Activated T-cell treated with anti-CD3 and anti-CD28 coated beads, Interleukin-2, amount 50 U/mL, for 1 hour (primary cell): ENCODE results near the gene SERPINA5.
"Not testable (repeated sequence)": the region's sequence is repeated elsewhere in the genome, so short reads cannot be mapped to it uniquely, and the experiment has no call there.

Source experiments
- DNase-seq: peaks from one replicate; pipeline ENCODE4 v3.0.0-alpha.2; 2020

The SERPINA5 gene

DNA sequence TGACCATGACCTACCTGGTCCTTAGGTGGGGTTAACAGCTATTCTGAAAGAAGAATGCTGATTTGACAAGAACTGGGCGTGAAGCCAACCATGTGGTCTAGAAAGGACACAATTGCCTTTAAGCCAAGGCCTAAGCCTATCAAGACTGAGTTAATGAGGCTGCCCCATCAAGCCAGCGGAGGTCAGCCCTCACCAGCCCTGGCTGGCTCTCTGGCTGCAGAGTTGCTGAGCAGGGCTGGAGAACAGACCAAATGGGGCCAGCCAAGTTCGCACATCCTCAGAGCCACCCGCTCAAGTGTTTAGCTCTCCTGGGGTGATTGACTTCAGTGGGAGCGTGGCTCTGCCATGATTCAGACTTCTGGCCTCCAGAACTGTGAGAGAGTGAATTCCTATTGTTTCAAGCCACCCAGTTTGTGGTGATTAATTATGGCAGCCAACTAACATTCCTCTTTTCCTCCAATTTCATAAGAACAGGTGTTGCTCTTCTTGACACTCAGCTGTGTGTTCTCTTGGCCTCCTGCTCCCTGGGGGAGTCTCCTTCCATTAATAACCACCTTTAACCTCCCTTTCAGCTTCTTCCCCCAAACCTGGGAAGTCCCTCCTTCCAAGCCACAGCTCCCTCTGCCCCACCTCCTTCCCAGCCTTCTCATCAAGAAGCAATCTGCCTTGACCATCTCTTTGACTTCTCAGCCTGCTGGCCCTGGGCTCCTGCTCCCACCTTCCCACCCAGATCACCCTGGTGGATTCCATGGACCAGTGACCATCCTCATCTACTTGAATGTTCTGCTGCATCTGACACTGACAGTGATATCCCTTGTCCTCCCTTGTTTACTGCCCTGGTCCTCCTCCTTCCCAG is 5.3 kb upstream of the SERPINA5 start:
- no peak for DNase-seq

DNA sequence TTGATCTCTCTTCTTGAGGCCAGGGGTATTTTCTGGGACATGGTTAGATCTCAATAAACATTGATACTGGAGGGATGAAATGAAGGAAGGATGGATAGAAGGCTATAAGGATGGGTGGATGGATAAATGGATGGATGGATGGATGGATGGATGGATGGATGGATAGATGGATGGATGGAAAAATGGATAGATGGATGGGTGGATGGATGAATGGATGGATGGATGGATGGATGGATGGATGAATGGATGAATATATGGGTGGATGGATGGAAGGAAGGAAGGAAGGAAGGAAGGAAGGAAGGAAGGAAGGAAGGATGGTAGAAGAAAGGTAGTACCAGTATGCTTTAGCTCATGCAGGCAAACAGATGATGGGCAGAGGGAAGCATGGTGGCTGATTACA is 3.8 kb upstream of the SERPINA5 start:
- not testable (repeated sequence) for DNase-seq

DNA sequence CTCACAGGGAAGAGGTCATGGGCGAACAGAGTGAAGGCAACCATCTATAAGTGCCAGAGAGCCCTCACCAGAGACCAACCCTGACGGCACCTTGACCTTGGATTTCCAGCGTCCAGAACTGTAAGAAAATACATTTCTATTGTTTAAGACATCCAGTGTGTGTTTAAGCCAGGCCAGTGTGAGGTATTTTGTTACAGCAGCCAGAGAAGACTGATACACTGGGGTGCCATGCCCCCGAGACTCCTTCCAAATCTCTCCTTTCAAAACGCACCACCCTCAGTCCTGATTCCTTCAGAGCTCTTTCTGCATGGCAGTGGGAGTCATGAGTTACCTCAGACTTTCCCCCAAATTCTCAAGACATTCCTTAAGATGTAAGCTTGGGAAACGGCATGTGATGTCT is 2.5 kb upstream of the SERPINA5 start:
- DNase-seq: no peak

DNA sequence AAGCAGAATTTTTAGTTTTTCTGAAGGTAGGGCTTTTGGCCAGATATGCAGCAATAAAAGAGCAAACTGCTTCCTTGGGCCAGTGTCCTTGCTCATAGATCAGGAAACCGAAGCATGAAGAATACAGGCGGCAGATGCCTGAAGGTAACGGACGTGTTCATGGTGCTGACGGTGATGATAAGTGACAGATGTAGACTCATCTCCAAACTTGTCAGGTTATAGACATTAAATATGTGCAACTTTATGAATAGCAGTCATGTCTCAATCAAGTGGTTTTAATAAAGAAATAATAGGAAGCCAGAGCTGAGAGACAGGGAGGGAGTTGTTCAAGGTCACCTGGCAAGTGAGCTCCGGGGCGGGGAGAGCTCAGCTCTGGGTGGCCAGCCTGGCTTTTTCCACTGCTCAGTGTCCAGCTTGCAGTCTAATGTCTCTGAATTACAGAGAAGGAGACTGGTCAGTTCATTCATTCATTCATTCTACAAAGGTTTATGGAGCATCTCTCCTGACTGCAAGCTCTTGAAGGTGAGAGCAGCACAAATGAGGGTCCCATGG is 1.0 kb downstream of the SERPINA5 start:
- DNase-seq: no peak

DNA sequence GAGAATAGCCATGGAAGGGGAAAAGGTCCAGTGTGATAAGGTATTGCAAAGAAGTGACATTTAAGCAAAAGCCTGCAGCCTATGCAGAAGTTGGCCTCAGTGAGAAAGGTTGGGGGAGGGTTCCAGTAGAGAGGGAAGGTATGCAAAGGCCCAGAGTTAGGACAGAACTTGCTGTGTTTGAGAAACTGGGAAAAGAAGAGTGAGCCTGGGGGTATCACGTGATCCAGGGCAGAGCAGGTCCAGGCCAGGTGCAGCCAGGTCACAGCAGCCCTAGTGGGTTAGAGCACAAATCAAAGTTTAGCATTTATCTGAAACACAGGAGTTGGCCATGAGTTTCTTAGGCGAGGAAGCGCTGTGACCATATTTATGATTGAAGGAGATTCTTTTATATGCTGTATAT is 1.6 kb downstream of the SERPINA5 start:
- DNase-seq: no peak

DNA sequence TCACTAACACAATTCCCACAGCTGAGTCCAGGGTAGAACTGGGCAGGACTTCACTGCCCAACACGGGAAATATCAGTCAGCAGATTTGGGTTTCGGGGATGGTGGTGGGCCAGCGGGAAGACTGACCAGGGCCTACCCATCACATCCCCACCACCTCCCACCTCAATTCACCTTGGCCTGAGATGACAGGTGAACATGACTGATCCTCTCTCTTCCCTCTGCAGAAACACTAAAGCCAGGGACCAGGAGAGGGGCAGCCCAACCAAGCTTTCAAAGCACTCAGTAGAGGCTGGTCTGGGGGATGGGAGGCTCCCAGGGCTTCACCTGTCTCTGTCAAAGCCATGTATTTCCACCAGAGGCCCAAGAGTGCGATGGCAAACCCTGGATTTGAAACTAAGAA is 2.3 kb downstream of the SERPINA5 start:
- DNase-seq: no peak

DNA sequence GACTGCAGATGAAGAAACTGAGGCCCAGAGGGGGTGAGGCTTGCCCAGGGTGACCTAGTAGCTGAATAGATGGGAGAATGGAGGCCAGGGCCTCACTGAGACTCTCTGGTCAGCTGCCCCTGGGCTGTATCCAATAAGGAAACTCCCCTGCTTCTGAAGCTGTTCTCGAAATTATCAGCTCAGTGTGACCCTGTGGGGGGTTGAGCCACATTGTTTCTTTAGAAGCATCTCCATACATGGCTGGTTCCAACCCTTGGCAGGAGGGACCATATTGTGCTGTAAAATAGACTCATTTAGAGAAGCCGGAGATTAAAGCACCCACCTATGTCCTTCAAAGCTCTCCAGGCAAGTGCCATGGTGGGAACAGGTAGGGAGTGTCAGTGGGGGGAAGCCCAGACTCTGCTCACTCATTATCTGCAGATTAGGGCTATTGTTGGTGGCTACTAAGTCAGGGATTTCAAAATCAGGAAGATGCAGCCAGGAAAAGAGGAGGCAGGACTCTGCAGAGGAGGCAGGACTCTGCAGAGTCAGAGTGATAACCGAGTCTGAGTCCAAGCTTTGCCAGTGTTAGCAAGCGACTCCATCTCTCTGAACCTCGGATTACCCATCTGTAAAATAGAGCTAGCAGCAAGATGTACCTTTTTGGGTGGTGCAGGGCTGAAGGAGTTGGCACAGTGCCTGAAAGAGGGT is 3.5 kb downstream of the SERPINA5 start:
- DNase-seq: no peak

DNA sequence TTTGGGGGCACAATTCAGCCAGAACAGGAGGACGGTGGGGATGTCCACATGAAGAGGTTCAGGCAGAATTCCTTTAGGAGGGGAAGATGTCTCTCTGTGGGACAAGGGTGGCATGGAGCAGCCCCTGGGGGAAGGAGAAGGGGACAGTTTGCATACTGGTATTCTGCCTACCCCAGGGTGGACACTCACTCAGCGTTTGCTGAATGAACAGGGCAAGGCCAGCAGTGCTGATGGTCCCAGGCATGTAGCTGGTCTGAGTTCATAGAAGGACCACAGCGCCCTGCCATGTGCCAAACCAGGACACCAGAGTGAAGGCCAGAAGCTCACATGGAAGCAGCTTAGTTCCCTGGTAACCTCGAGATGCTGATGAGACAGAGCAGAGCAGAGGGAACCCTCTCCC is 5.4 kb downstream of the SERPINA5 start:
- no peak for DNase-seq

DNA sequence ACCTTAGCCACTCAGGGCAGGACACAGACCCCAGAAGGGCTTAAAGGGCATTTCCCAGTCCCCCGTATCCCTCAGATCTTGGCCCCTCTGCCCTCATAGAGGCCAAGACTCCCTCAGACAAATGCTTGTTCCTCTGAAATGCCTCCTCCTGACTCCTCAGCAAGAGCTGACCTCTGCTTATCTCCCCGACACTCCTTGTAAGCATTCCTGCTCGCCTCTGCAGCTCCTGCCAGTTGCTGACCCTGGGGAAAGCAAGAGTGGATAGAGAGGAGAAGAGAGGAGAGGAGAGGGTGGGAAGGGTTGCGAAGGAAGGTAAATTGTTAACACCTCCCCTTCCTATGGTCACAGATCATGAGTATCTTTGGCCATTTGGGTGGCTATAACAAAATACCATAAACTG is 7.1 kb downstream of the SERPINA5 start:
- no peak for DNase-seq

DNA sequence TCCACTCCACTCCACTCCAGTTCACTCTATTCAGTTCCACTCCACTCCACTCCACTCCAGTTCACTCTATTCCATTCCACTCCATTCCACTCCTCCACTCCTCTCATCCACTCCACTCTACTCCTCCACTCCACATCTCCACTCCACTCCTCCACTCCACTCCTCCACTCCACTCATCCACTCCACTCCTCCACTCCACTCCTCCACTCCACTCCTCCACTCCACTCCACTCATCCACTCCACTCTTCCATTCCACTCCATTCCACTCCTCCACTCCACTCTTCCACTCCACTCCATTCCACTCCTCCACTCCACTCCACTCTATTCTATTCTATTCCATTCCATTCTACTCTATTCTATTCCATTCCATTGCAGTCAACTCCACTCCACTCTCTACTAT is 9.8 kb downstream of the SERPINA5 start:
- no peak for DNase-seq

DNA sequence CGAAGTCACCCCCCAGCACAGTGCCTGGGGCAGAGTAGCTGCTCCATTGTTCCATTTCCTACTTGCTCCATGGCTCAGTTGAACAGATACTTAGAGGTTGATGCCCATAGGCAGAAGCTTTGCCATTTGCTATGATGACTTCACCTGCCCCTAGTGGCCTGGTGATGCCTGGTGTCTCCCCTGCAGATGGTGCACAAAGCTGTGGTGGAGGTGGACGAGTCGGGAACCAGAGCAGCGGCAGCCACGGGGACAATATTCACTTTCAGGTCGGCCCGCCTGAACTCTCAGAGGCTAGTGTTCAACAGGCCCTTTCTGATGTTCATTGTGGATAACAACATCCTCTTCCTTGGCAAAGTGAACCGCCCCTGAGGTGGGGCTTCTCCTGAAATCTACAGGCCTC is 10.6 kb downstream of the SERPINA5 start:
- no peak for DNase-seq

DNA sequence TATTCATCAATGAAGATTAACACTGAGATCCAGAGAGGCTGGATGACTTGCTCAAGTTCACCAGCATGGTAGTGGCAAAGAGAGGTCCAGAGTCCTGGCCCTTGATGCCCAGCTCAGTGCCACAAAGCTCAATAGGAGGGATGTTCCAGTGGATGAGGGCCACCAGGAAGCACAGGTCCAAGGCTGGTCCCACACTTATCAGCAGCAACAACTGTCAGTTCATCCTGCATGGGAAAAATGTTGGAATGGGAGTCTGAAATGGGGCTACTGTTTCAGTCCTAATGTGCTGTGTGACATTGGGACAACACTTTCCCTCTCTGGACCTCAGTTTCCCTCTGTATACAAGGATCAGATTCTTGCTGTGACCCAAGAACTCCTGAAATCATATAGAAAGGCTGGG is 11.2 kb downstream of the SERPINA5 start:
- DNase-seq: no peak

DNA sequence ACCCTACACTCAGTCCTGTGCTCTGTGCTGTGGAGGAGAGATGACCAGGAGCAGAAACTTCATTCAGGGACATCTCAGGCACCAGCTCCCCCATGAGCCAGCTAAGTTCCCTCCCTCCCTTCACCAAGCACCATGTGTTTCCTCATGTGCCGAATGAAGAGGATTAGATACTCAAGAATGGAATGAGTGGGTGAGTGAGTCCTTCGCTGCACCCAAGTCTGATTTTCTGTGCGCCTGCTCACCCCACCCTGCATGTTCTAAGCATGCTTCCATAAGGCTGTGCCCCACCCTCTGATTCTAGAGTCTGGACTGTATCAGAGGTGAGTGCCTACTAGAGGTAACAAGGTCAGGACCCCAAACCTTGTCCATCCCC is 12.1 kb downstream of the SERPINA5 start:
- DNase-seq: no peak

DNA sequence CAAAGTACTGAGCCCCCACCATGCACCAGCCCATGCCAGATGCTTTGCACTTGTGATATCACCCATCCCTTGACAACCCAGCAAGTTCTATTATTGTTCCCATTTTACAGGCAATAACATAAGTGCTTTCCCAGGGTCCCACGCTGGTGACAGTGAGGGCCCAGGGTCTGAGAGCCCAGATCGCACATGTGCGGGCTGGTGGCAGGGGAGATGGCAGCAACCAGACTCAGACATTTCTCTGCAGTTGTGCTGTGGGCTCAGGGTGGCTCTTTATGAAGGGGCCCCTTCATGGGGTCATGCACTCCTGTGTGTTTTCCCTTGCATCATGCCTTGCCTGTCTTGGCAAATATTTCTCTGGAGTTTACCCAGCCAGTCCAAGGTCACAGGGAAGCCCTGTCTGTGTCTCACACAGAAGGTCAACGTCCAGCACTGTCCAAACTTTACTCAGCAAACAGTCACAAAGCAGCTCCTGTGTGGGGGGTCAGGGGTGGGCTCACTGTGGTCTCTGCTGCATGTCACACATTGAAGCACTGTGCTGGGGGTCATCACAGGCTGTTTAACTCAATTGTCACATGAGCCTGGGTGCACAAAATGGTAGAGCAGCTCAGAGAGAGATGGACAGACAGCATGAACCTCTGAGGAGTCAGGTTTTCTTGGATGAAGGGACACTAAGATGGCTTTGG is 12.7 kb downstream of the SERPINA5 start:
- no peak for DNase-seq

DNA sequence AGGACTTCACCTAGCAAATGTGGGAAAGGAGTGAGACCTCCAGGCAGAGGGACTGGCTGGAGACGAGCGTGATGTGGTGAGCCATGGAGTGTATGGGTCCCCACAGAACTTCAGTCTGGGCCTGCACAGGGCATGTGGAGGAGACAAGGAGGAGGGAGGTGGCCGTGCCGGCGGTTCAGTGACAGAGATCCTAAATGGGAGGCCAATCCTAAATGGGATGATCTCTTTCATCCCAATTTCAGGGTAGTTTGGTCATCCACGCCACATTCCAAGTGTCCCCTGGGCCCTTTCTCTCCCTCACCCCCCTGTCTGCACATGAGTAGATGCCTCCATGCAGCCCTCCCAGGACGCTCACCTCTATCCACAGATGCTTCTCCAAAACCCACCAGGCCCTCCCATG is 13.2 kb downstream of the SERPINA5 start:
- no peak for DNase-seq

DNA sequence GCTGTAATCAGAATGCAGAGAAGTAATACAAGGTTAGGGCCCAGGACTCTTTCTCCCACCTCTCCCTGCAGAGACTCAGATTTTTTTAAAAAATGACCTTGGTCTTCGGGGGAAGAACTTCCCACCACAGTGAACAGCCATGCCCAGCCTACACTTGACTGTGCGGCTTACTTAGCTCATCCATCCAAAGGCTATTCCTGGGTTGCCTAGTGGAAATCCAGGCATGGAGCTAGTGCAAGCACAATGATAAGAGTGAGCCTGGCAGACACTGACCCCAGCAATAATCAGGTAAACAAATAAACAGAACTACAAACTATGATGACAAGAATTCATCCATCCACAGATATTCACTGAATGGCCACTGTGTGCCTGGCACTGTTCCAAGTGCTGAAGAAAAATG is 14.7 kb downstream of the SERPINA5 start:
- DNase-seq: no peak

DNA sequence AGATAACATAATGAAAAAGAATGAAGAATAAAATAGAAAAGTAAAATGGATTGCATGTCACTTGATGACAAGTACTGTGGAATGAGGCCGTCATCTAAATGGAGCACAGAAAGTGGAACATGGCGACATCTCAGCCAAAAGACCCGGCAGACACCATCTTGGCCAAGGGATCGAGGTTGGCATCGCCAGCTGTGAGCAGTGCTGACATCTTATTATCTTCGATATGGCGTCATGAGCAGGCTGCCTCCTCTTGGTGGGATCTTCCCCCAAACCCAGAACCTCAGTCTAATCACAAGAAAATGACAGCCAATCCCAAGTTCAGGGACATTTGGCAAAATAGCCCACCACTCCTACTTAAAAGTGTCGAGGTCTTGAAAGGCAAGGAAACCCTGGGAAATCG is 15.1 kb downstream of the SERPINA5 start:
- no peak for DNase-seq

DNA sequence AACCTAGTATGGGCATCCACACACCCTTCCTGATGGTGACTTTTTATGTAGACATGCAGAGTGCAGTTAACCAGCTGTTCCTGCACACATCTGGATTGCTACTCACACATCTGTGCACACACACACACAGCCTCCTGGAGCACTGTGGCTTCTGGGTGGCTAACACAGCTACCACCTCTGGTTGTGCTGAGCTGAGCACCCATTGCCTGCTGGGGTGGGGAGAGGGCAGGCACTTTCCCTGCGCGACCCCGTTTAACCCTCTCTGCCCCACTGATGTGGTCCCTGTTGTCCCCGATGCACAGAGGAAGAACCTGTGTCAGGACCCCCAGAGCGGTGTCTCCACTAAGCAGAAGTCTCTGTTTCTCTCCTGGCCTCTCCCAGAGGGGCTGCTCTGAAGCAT is 16.6 kb downstream of the SERPINA5 start:
- DNase-seq: no peak

DNA sequence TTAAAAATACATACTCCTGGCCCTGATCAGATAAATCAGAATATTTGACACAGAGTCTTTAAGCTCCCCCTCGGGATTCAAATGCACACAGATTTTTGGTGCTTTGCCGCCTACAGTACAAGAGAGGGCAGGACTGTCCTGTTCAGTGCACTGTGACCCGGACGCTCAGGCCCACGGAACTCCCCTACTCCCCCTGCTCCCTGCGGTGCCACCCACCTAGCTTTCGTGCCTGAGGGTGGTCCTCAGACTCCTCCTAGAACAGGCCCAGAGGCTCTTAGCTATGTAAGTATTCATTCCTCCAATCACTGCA is 17.2 kb downstream of the SERPINA5 start:
- DNase-seq: no peak

DNA sequence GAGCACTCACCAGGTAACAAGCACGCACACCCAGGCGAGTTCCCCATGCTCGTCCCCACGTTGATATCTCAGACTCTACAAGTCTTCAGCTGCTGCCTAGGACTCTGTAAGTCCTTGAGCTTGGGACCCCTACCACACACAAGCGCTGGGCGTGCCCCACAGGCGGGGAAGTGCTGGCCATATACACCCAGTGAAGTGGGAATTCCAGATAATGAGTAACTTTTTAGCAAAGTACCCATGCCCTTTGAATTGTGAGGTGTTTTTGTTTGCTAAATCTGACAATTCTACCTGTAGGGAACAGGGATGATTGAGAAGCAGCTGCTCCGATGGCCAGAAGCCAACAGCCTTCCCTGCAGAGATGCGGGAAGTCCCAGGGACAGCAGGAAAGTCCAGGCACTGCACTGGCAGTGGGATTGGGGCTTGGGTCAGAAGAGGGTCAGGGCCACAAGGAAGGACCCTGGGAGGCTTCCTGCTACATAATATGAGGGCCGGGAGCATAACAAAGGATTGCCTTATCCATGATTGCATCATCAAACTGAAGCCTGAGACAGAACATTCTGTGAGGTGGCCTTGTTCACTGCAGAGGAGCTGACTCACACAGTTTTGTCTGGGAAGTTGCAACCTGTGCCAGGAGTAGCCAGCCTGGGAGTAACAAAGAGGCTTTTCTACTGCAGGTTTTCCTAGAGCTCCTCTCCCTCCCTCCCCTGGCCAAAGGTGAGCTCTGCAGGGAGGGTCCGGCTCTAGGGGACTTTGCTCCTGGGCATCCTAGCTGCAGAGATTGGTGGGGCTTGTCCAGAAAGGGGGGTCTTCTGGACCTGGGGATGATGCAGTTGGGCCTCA is 17.8 kb downstream of the SERPINA5 start:
- DNase-seq: no peak

DNA sequence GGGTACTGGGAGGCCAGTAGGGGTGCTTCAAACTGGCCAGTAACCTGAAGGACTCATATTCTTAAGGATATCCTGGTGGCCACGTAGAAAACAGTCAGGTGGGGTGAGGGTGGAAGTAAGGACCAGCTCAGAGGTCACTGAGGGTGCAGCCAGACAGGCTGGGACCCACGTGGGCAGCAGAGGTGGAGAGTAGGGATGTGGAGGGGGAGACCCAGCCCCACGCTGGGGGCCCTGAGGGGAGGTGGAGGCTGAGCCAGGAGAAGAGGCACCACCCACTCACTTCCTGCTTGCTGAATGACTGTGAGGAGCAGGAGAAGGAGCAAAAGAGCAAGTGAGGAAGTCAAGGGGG is 18.4 kb downstream of the SERPINA5 start:
- DNase-seq: no peak

DNA sequence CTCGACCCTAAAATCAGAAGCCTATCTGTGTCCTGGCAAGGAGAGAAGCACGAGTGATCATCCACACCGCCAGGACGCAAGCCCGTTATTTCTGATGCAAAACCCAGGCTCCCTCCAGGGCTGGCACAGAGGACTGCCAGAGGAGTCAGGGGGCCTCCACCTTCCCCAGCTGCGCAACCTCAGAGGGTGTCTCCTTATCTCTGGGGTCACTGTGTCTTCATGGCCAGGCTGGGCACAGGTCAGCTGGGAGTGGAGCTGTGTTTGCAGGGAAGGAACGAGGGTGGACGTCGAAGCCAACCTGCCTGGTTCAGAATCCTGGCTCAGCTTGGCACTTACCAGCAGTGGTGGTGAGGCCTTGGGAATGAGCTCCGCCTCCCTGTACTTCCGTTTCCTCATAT is 18.9 kb downstream of the SERPINA5 start:
- no peak for DNase-seq

DNA sequence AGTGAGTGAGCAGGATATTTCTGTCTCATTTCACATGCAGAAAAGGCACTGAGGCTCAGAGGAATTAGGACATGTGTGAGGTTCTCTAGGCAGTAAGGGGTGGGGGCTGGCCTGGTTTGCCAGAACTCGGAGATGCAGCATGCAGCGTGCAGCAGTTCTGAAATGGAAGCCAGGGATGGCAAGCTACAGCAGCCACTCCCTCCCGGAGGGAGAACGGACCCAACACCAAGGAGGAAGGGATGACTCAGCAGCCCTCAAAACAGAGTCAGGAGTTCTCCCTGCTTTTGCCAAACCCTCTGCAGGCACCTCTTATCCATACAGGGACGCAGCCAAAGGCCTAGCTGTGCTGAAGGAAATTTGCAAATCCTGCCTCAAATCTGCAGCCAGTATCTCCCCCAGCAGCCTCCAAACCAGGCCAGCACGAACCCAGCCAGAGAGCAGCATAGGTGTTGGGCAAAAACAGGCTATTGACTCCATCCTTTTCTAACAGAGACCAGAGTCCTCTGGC is 20.7 kb downstream of the SERPINA5 start:
- DNase-seq: no peak
